NCI-H2227 treated with DMSO at 0.1 percent for 48 hours (cell line): ENCODE data around the gene KRT85.

Source experiments
- DNase-seq: peaks from one replicate; lab custom pipeline; 2025; lab: John Stamatoyannopoulos, UW

KRT85 gene

GRCh38 chr12:52394836-52395405 lies 27.6 kb upstream of the KRT85 start:
- DNase-seq = no peak

DNA sequence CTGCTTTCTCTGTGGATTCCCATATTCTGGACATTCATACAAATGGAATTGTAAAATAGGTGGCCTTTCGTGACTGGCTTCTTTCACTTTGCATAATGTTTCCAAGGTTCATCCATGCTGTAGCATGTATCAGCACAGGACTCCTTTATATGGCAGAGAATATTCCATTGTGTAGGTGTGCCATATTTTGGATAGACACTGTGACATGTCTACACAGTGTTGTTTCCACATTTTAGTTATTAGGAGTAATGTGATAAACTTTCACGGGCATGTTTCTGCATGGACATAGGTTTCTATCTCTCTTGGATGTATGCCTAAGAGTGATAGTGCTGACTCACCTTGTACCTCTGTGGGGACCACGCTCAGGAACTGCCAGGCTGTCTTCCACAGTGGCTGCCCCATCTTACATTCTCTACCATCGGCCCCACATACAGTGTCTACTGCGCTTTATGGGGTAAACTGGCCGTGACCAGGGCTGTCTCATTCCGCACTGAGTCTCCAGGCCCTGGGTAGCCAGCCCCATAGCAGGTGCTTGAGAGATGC lies 25.3 kb upstream of the KRT85 start:
- no peak for DNase-seq

- DNase-seq = peak; percentile 2
These were observed 24.3 kb upstream of the KRT85 start for GRCh38 chr12:52391618-52392002.

GRCh38 chr12:52390739-52391617 lies 23.7 kb upstream of the KRT85 start:
- DNase-seq = no peak

DNA sequence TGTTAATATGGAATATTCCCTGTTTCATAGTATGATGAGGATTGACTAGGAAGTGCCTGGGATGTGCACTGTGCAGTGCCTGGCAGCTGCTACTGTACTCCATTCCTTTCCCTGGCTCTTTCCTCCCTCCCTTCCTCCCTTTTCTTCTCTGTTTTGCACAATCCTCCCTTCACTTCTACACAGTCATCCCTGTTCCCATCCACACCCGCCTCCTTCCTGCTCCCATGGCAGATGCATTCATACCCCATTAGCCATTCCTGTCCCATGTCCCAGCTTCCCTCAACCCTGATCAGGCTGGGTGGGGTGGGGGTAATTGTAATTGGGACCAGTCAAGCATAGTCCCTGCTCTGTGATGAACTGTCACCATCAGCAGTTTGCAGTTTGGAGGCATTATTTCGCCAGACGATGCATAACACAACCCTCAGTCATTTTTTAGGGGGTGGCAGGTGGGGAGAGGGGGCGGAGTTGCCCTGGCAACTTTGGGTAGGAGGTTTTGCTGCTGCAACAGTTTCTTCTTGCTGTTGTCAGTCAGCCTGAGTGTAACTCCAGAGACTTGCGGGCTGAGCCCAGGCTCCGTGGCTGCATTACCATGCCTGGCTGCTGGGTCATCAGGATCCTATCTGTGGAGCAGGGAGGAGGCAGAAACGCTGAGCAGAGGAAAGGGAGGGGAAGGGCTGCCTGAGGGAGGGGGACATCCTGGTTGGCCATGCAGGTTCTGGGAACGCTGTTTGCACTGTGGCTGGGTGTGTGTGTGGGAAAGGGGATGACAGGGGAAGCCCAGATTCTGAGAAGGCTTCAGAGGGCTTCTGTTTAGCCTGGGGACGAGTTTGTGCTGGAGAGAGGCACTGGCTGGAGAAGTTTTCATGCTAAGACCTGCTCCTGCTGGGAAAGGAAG lies 22.3 kb upstream of the KRT85 start:
- DNase-seq = no peak

DNA sequence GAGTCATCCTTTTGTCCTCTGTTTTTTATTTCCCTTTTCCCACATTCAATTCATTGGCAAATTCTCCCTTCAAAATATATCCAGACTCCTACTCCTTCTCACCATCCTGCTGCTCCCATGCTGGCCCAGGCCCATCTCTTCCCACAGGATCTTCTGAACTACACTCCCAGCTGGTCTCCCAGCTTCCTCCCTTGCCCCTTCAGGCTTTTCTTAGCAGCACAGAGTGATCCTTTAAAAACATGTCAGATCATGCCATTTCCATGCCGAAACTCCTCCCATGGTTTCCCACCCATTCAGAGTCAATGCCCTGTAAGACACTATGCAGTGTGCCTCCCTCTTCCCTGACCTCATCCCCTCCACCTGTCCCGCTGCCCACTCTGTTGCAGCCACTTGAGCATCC lies 20.6 kb upstream of the KRT85 start:
- DNase-seq = no peak

- no peak for DNase-seq
These were observed 18.0 kb upstream of the KRT85 start, which contains the start of gene KRT84 for GRCh38 chr12:52385226-52385702. TSS of gene KRT84 (minus strand) at chr12:52385652. CDS start at chr12:52385585, 67 bp downstream.

- DNase-seq = no peak
These were observed 16.1 kb upstream of the KRT85 start for GRCh38 chr12:52383331-52383730.

- DNase-seq = no peak
These were observed 15.6 kb upstream of the KRT85 start for GRCh38 chr12:52382854-52383253.

GRCh38 chr12:52381206-52381605 lies 13.9 kb upstream of the KRT85 start:
- no peak for DNase-seq

DNA sequence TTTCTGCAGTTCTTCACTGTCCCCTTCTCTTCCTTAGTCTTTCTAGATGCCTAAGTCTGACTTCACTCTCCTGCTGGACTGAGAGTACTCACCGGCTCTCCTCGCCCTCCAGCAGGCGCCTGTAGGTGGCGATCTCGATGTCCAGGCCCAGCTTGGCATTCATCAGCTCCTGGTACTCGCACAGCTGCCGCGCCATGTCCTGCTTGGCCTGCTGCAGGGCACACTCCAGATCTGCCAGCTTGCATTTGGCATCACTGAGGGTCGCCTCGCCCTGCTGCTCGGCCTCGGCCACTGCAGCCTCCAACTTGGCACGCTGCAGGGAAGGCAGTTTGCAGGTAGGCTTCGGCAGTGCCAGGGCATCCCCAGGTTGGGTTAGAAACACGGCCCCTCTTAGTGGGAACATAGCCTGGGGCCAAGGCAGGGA lies 13.0 kb upstream of the KRT85 start:
- DNase-seq = no peak

GRCh38 chr12:52379536-52379935 lies 12.3 kb upstream of the KRT85 start:
- DNase-seq = no peak

GRCh38 chr12:52378091-52378490 lies 10.8 kb upstream of the KRT85 start:
- no peak for DNase-seq

GRCh38 chr12:52377266-52377665 lies 10.0 kb upstream of the KRT85 start:
- no peak for DNase-seq

DNA sequence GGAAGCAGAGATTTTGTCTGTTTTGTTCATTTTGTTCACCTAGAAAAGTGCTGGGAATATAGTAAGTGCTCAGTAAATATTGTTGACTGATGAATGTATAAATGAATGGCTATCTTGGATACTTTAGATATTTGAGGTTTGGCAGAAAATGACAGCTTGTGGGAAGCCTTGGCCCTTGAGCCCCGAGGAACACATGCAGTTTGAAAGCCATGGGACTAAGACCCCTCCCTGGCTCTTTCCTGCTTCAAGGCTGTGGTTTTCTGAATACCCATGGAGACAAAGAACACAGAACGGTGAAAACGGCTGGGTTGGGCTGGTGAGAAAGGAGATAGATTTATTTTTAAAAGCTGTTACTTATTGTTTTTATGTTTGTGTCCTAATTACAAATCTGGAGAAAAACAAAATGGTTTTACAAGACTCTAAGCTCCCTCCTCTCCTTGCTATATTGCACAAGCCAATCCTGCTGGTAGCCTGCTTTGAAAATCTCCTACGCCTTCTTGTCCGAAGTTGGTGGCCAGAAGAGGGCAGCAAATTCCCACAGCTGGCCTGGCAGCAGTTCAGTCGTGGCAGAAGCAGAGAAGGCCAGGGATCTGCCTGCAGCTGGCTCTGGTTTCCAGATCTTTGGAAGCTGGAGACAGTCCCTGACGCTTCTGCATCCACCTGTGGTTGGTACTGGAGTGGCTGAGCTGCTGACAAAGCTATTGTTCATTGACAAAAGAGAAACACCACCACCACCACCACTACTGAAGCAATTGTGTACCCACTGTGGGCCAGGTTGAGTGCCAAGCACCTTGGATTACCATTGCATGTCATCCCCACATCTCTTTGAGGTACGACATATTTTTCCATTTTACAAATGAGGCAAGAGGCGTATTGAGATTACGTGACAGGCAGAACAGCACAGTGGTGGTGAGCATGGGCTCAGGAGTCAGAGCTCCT lies 5.2 kb upstream of the KRT85 start:
- peak; percentile 51 for DNase-seq

DNA sequence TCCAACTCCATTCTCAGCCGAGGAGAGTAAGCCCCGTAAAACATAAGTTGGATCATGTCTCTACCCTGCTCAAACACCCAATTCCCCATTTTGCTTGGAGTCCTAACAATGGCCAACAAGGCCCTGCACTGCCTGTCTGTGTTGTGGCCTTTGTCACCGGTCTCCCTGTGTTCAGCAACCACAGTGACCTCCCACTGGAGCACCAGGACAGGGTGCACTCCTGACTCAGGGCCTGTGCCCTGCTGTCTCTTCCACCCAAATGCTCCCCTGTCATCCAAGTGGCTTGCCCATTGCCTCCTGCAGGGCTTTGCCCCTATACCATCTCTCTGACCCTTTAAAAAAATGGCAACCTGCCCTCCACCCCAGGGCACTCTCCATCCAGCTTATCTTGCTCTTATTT lies 4.4 kb upstream of the KRT85 start:
- DNase-seq = no peak

- no peak for DNase-seq
These were observed 3.8 kb upstream of the KRT85 start for GRCh38 chr12:52370926-52371608.

- DNase-seq = no peak
These were observed 2.5 kb upstream of the KRT85 start for GRCh38 chr12:52369809-52370208.

- DNase-seq = no peak
These were observed 1.9 kb upstream of the KRT85 start for GRCh38 chr12:52369211-52369610.

DNA sequence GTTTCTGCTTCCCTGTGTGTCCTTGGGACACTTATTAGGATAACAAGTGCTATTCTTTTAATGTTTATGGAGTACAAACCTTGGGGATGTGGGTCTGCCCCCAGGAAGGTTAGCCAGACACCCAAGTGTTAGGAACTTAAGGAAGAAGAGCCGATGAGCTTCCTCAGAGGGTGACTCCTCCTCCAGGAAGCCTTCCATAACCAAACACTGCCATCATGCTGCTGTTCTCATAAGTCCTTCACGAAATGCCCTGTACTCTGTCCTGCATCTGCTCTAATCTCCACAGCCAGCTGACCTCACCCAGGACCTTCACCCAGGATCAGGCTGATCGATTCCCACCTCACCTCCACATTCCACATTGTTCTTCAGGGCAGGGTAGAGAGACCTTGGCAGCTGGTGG lies 1.2 kb upstream of the KRT85 start:
- DNase-seq = no peak
